ENCODE measurements around the gene GALNS. TPM values are rescaled to one million over a fixed set of nuclear protein-coding genes. Genes with fewer than 3 reads are reported as not detected.

The GALNS gene
- total RNA-seq, 1 donor from 2014 or later = 15.5 TPM

- TF ChIP-seq CTCF (IDR thresholded peaks at IDR 0.05; ENCODE audit: borderline replicate concordance) = no peak
- Histone ChIP-seq H3K27ac (replicated peaks) (no peak within 1 kb of the TSS), H3K4me1 (peaks cover 12% of the 10 kb centered on the region), H3K27me3 (ENCODE audit: low read depth) (peaks cover 11% of the 10 kb centered on the region), H3K36me3 (peaks cover 13% of the 10 kb centered on the region), H3K9me3 (replicated peaks) (no peaks in the 10 kb centered on the region), H3K4me3 (no peak within 1 kb of the TSS)
- DNase-seq = no peak
- intact Hi-C loops (cut with micrococcal nuclease) = no loop called here
These were observed 9.6 kb upstream of the GALNS start, which contains the start of gene PABPN1L for GRCh38 chr16:88866151-88866920. PABPN1L (minus strand) TSS chr16:88866660; CDS start chr16:88866606, 54 bp downstream.

- TF ChIP-seq CTCF (IDR thresholded peaks at IDR 0.05; ENCODE audit: borderline replicate concordance) = no peak
These were observed 9.0 kb upstream of the GALNS start for GRCh38 chr16:88865742-88866141.

GRCh38 chr16:88865310-88865709 is 8.6 kb upstream of the GALNS start:
- DNase-seq = no peak
- peaks cover 11% of the 10 kb centered on the region for H3K27me3 ChIP-seq (ENCODE audit: low read depth)
- no peak for TF ChIP-seq CTCF (IDR thresholded peaks at IDR 0.05; ENCODE audit: borderline replicate concordance)
- peaks cover 2% of the 10 kb centered on the region for H3K4me1 ChIP-seq
- H3K36me3 ChIP-seq = peaks cover 22% of the 10 kb centered on the region
- intact Hi-C loops (cut with micrococcal nuclease) = no loop called here
- no peak overlapping the region for H3K4me3 ChIP-seq
- no peaks in the 10 kb centered on the region for H3K9me3 ChIP-seq (replicated peaks)
- H3K27ac ChIP-seq (replicated peaks) = no peak overlapping the region

More at GRCh38 chr16:88865742-88866141, 9.0 kb upstream of the GALNS start:
- Histone ChIP-seq H3K4me3 (no peak overlapping the region), H3K27me3 (ENCODE audit: low read depth) (peaks cover 11% of the 10 kb centered on the region), H3K36me3 (peaks cover 18% of the 10 kb centered on the region), H3K9me3 (replicated peaks) (no peaks in the 10 kb centered on the region), H3K4me1 (peaks cover 6% of the 10 kb centered on the region), H3K27ac (replicated peaks) (no peak overlapping the region)
- no peak for DNase-seq
- intact Hi-C loops (cut with micrococcal nuclease) = no loop called here

GRCh38 chr16:88864521-88864920 is 7.8 kb upstream of the GALNS start:
- H3K36me3 ChIP-seq = peaks cover 30% of the 10 kb centered on the region
- H3K27me3 ChIP-seq (ENCODE audit: low read depth) = peaks cover 9% of the 10 kb centered on the region
- intact Hi-C loops (cut with micrococcal nuclease) = no loop called here
- H3K9me3 ChIP-seq (replicated peaks) = no peaks in the 10 kb centered on the region
- no peaks in the 10 kb centered on the region for H3K4me1 ChIP-seq
- H3K27ac ChIP-seq (replicated peaks) = no peak overlapping the region
- DNase-seq = no peak
- no peak for TF ChIP-seq CTCF (IDR thresholded peaks at IDR 0.05; ENCODE audit: borderline replicate concordance)
- H3K4me3 ChIP-seq = no peak overlapping the region

- no peak for TF ChIP-seq CTCF (IDR thresholded peaks at IDR 0.05; ENCODE audit: borderline replicate concordance)
- intact Hi-C loops (cut with micrococcal nuclease) = no loop called here
- H3K36me3 ChIP-seq = peaks cover 34% of the 10 kb centered on the region
- H3K4me1 ChIP-seq = no peaks in the 10 kb centered on the region
- no peak for DNase-seq
- peaks cover 9% of the 10 kb centered on the region for H3K27me3 ChIP-seq (ENCODE audit: low read depth)
- H3K9me3 ChIP-seq (replicated peaks) = no peaks in the 10 kb centered on the region
- H3K27ac ChIP-seq (replicated peaks) = no peak overlapping the region
- no peak overlapping the region for H3K4me3 ChIP-seq
These were observed 7.4 kb upstream of the GALNS start for GRCh38 chr16:88864099-88864498.

Data from left ventricle myocardium inferior (tissue), 1 donor.